IPS DF 6.9 (cell line): ENCODE results near the gene CHEK2.
"Not testable (repeated sequence)": the region's sequence is repeated elsewhere in the genome, so short reads cannot be mapped to it uniquely, and the experiment has no call there.

Source experiments
- DNase-seq: peaks from one replicate; pipeline ENCODE4 v3.0.0-alpha.2; 2013; ENCODE audit warnings: low read depth, low spot score
- H3K27ac ChIP-seq: one replicate; pipeline ENCODE4 v1.5.1; 2013; ENCODE audit warnings: low read length, control low read depth
- H3K27me3 ChIP-seq: 2 replicates; pipeline ENCODE4 v1.6.1; 2013; ENCODE audit warnings: mild to moderate bottlenecking, low read length; ENCODE audit not compliant: control insufficient read depth, insufficient read depth
- H3K36me3 ChIP-seq: 2 replicates; pipeline ENCODE4 v1.6.1; 2013; ENCODE audit warnings: low read length; ENCODE audit not compliant: control insufficient read depth, insufficient read depth
- H3K4me1 ChIP-seq: 2 replicates; pipeline ENCODE4 v1.6.1; 2013; ENCODE audit warnings: low read length; ENCODE audit not compliant: control insufficient read depth, insufficient read depth
- H3K4me3 ChIP-seq: 2 replicates; pipeline ENCODE4 v1.5.1; 2013; ENCODE audit warnings: mild to moderate bottlenecking, low read length
- H3K9me3 ChIP-seq: 2 replicates; pipeline ENCODE4 v1.6.1; 2013; ENCODE audit warnings: low read length, inconsistent platforms; ENCODE audit not compliant: control insufficient read depth, insufficient read depth
- WGBS: extraction: QIAGEN DNeasy Blood & Tissue Kit; methylation state at CpG from one replicate; pipeline ENCODE4 v1.1.7; 2013; ENCODE audit warnings: mixed read lengths, missing lambda C conversion rate; ENCODE audit not compliant: insufficient read length, insufficient coverage; 5-methylcytosine and 5-hydroxymethylcytosine counted together

The CHEK2 gene

GRCh38 chr22:28669387-28669786 is 72.2 kb downstream of the CHEK2 start:
- H3K36me3 ChIP-seq, result no peaks in the 10 kb centered on the region
- no peak for DNase-seq
- WGBS, result no CpG with 5 or more reads among the region's 2 CpGs
- H3K9me3 ChIP-seq, result no peaks in the 10 kb centered on the region
- H3K27me3 ChIP-seq, result no peaks in the 10 kb centered on the region
- H3K4me3 ChIP-seq, result no peak overlapping the region
- H3K27ac ChIP-seq, result no peak overlapping the region
- no peaks in the 10 kb centered on the region for H3K4me1 ChIP-seq

- no CpG with 5 or more reads among the region's 13 CpGs for WGBS
- H3K9me3 ChIP-seq, H3K27ac ChIP-seq, H3K4me1 ChIP-seq, H3K4me3 ChIP-seq, DNase-seq, H3K27me3 ChIP-seq, H3K36me3 ChIP-seq: not testable (repeated sequence)
Measured at GRCh38 chr22:28663569-28663942, 78.1 kb downstream of the CHEK2 start.

GRCh38 chr22:28658448-28658847 is 83.2 kb downstream of the CHEK2 start:
- H3K4me1 ChIP-seq, result no peaks in the 10 kb centered on the region
- H3K4me3 ChIP-seq, result no peak overlapping the region
- no peak for DNase-seq
- no CpG with 5 or more reads among the region's 3 CpGs for WGBS
- no peaks in the 10 kb centered on the region for H3K36me3 ChIP-seq
- no peaks in the 10 kb centered on the region for H3K9me3 ChIP-seq
- no peak overlapping the region for H3K27ac ChIP-seq
- no peaks in the 10 kb centered on the region for H3K27me3 ChIP-seq

- H3K4me1 ChIP-seq, result no peaks in the 10 kb centered on the region
- no peaks in the 10 kb centered on the region for H3K36me3 ChIP-seq
- no peak overlapping the region for H3K27ac ChIP-seq
- H3K27me3 ChIP-seq, result no peaks in the 10 kb centered on the region
- no peak overlapping the region for H3K4me3 ChIP-seq
- DNase-seq, result no peak
- H3K9me3 ChIP-seq, result no peaks in the 10 kb centered on the region
- no CpG with 5 or more reads among the region's 3 CpGs for WGBS
Measured at GRCh38 chr22:28656181-28656580, 85.4 kb downstream of the CHEK2 start.

GRCh38 chr22:28650463-28650862 is 91.2 kb downstream of the CHEK2 start:
- Histone ChIP-seq H3K9me3 (no peaks in the 10 kb centered on the region), H3K4me3 (no peak overlapping the region), H3K27ac (no peak overlapping the region), H3K4me1 (no peaks in the 10 kb centered on the region), H3K36me3 (no peaks in the 10 kb centered on the region), H3K27me3 (no peaks in the 10 kb centered on the region)
- DNase-seq, result no peak

- Histone ChIP-seq H3K27ac (no peak overlapping the region), H3K27me3 (no peaks in the 10 kb centered on the region), H3K4me1 (no peaks in the 10 kb centered on the region), H3K9me3 (no peaks in the 10 kb centered on the region), H3K4me3 (no peak overlapping the region), H3K36me3 (no peaks in the 10 kb centered on the region)
- WGBS, result no CpG with 5 or more reads among the region's 4 CpGs
- DNase-seq, result no peak
Measured at GRCh38 chr22:28648792-28649191, 92.8 kb downstream of the CHEK2 start.

GRCh38 chr22:28647216-28647615 is 94.4 kb downstream of the CHEK2 start:
- no CpG with 5 or more reads among the region's 3 CpGs for WGBS
- Histone ChIP-seq H3K36me3 (no peaks in the 10 kb centered on the region), H3K9me3 (no peaks in the 10 kb centered on the region), H3K4me1 (no peaks in the 10 kb centered on the region), H3K27me3 (no peaks in the 10 kb centered on the region), H3K27ac (no peak overlapping the region), H3K4me3 (no peak overlapping the region)
- DNase-seq, result no peak

GRCh38 chr22:28639321-28639720 is 102.3 kb downstream of the CHEK2 start:
- Histone ChIP-seq H3K4me1 (no peaks in the 10 kb centered on the region), H3K36me3 (no peaks in the 10 kb centered on the region), H3K27me3 (no peaks in the 10 kb centered on the region), H3K27ac (no peak overlapping the region), H3K4me3 (no peak overlapping the region), H3K9me3 (no peaks in the 10 kb centered on the region)
- no peak for DNase-seq
- WGBS, result no CpG with 5 or more reads among the region's 2 CpGs
